Gastrocnemius medialis (tissue), 4 donors: ENCODE data around the gene GPATCH3.

Source experiments
- POLR2A ChIP-seq, 2 donors: fragments of 450-650 bp; IDR thresholded peaks; one replicate each; pipeline ENCODE4 v1.6.1; 2017; ENCODE audit warnings: antibody characterized with exemption in 2 of 2, mild to moderate bottlenecking in 2 of 2, moderate library complexity in 2 of 2
- TF ChIP-seq, protein P1 (sequence below), 5 experiments: fragments of 450-650 bp in 3 of 5; fragments of 200-600 bp in 2 of 5; sonication (generic) in 2 of 5; IDR thresholded peaks in 4 of 5; conservative IDR thresholded peaks in 1 of 5; 1 replicate in 4 of 5; 2 replicates in 1 of 5; pipeline ENCODE4 v1.5.1; 2016 to 2019; ENCODE audit warnings: antibody characterized with exemption in 5 of 5, mild to moderate bottlenecking in 3 of 5, moderate library complexity in 3 of 5

DNA sequence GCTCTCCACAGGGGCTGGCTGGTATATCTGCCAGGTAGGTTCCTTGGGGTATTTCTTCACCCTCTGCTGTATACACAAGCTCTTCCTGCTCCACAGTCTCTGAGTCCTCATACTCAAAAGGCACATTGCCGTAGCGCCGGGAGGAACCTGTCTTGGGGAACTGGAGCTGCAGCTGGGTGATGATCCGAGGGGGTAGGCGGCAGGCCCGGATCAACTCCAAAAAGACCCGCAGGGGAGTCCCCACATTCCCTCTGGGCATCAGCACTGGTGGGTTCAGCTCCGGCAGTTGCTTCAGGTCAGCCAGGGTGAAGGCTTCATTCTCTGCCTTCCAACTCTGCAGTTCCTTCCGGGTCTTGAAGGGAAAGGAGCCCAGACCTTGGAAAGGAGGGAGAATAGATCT, 2.9 kb downstream of the GPATCH3 start:
- TF ChIP-seq, protein P1, sequence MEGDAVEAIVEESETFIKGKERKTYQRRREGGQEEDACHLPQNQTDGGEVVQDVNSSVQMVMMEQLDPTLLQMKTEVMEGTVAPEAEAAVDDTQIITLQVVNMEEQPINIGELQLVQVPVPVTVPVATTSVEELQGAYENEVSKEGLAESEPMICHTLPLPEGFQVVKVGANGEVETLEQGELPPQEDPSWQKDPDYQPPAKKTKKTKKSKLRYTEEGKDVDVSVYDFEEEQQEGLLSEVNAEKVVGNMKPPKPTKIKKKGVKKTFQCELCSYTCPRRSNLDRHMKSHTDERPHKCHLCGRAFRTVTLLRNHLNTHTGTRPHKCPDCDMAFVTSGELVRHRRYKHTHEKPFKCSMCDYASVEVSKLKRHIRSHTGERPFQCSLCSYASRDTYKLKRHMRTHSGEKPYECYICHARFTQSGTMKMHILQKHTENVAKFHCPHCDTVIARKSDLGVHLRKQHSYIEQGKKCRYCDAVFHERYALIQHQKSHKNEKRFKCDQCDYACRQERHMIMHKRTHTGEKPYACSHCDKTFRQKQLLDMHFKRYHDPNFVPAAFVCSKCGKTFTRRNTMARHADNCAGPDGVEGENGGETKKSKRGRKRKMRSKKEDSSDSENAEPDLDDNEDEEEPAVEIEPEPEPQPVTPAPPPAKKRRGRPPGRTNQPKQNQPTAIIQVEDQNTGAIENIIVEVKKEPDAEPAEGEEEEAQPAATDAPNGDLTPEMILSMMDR (IDR thresholded peaks at IDR 0.05 in 4 of 5, conservative IDR thresholded peaks at IDR 0.05 in 1 of 5), result no peak
- TF ChIP-seq POLR2A (IDR thresholded peaks at IDR 0.05), result no peak
